Mesendoderm (in vitro differentiated cells): ENCODE measurements around the gene ESYT2.
A peak's percentile ranks its signal among the peaks of the same experiment; 100 is the strongest.

ENCODE experiments used
- DNase-seq: peaks from one replicate; pipeline ENCODE4 v3.0.0; 2013
- H2AK5ac ChIP-seq: 2 replicates; pipeline ENCODE4 v1.6.1; 2013; ENCODE audit warnings: low read length, inconsistent platforms
- H2BK120ac ChIP-seq: 2 replicates; pipeline ENCODE4 v1.6.1; 2013; ENCODE audit warnings: low read depth, mild to moderate bottlenecking, low read length, moderate library complexity, mixed read lengths
- H2BK15ac ChIP-seq: replicated peaks from 2 replicates; pipeline ENCODE4 v1.6.1; 2013; ENCODE audit warnings: low read depth, mild to moderate bottlenecking, moderate library complexity
- H2BK5ac ChIP-seq: 2 replicates; pipeline ENCODE4 v1.6.1; 2013; ENCODE audit warnings: low read length, inconsistent platforms
- H3K18ac ChIP-seq: 2 replicates; pipeline ENCODE4 v1.6.1; 2013; ENCODE audit warnings: mild to moderate bottlenecking, low read length, mixed read lengths
- H3K23ac ChIP-seq: one replicate; pipeline ENCODE4 v1.6.1; 2013; ENCODE audit warnings: low read length
- H3K27ac ChIP-seq: 2 replicates; pipeline ENCODE4 v1.5.1; 2013; ENCODE audit warnings: low read depth, mild to moderate bottlenecking, inconsistent platforms, low read length, moderate library complexity
- H3K27me3 ChIP-seq: 2 replicates; pipeline ENCODE4 v1.6.1; 2013; ENCODE audit warnings: low read length, control low read depth, mild to moderate bottlenecking, inconsistent platforms; ENCODE audit not compliant: insufficient read depth, poor library complexity
- H3K36me3 ChIP-seq: 2 replicates; pipeline ENCODE4 v1.6.1; 2013; ENCODE audit warnings: low read length, inconsistent platforms; ENCODE audit not compliant: control insufficient read depth, insufficient read depth
- H3K4ac ChIP-seq: one replicate; pipeline ENCODE4 v1.6.1; 2013; ENCODE audit warnings: low read depth, mild to moderate bottlenecking, low read length, moderate library complexity
- H3K4me1 ChIP-seq: 2 replicates; pipeline ENCODE4 v1.6.1; 2013; ENCODE audit warnings: low read depth, low read length, inconsistent platforms; ENCODE audit not compliant: control insufficient read depth
- H3K4me2 ChIP-seq: 2 replicates; pipeline ENCODE4 v1.6.1; 2013; ENCODE audit warnings: low read length
- H3K4me3 ChIP-seq: 2 replicates; pipeline ENCODE4 v1.5.1; 2013; ENCODE audit warnings: mild to moderate bottlenecking, low read length
- H3K56ac ChIP-seq: one replicate; pipeline ENCODE4 v1.6.1; 2013; ENCODE audit warnings: low read length
- H3K79me1 ChIP-seq: 2 replicates; pipeline ENCODE4 v1.6.1; 2013; ENCODE audit warnings: low read length, inconsistent platforms
- H3K79me2 ChIP-seq: 2 replicates; pipeline ENCODE4 v1.6.1; 2013; ENCODE audit warnings: mild to moderate bottlenecking, low read length; ENCODE audit not compliant: control insufficient read depth, insufficient read depth
- H3K9ac ChIP-seq: 2 replicates; pipeline ENCODE4 v1.6.1; 2013; ENCODE audit warnings: low read length, inconsistent platforms
- H4K5ac ChIP-seq: one replicate; pipeline ENCODE4 v1.6.1; 2013; ENCODE audit warnings: low read length
- H4K8ac ChIP-seq: one replicate; pipeline ENCODE4 v1.6.1; 2013; ENCODE audit warnings: low read depth, mild to moderate bottlenecking, control low read depth, low read length, moderate library complexity
- WGBS: extraction: QIAGEN DNeasy Blood & Tissue Kit; methylation state at CpG from one replicate; pipeline ENCODE4 v1.1.7; 2013; ENCODE audit warnings: low lambda C conversion rate, missing lambda C conversion rate; ENCODE audit not compliant: insufficient coverage; ENCODE audit errors: extremely low coverage; 5-methylcytosine and 5-hydroxymethylcytosine counted together

Gene ESYT2

GRCh38 chr7:158720112-158720511, 109.2 kb downstream of the ESYT2 start:
- Histone ChIP-seq H3K79me2 (no peaks in the 10 kb centered on the region), H3K9ac (no peak overlapping the region), H3K4me3 (no peak overlapping the region), H3K4me2 (no peak overlapping the region), H2BK5ac (no peak overlapping the region), H2AK5ac (no peak overlapping the region), H2BK15ac (no peak overlapping the region), H3K56ac (no peak overlapping the region), H3K4ac (no peak overlapping the region), H3K4me1 (no peaks in the 10 kb centered on the region), H3K36me3 (no peaks in the 10 kb centered on the region), H4K5ac (no peak overlapping the region), H3K79me1 (no peaks in the 10 kb centered on the region), H3K27me3 (no peaks in the 10 kb centered on the region), H3K23ac (no peak overlapping the region), H4K8ac (no peak overlapping the region), H3K18ac (no peak overlapping the region), H3K27ac (no peak overlapping the region), H2BK120ac (no peak overlapping the region)
- WGBS: 100% methylated on average over 4 of the region's 9 CpGs
- no peak for DNase-seq

GRCh38 chr7:158716802-158717201, 112.5 kb downstream of the ESYT2 start:
- Histone ChIP-seq H3K18ac (no peak overlapping the region), H3K4me1 (no peaks in the 10 kb centered on the region), H2BK15ac (no peak overlapping the region), H3K79me1 (no peaks in the 10 kb centered on the region), H3K27me3 (no peaks in the 10 kb centered on the region), H3K23ac (no peak overlapping the region), H2AK5ac (no peak overlapping the region), H3K79me2 (no peaks in the 10 kb centered on the region), H3K4ac (no peak overlapping the region), H3K27ac (no peak overlapping the region), H2BK120ac (no peak overlapping the region), H3K9ac (no peak overlapping the region), H4K8ac (no peak overlapping the region), H3K36me3 (no peaks in the 10 kb centered on the region), H3K4me3 (no peak overlapping the region), H3K56ac (no peak overlapping the region), H2BK5ac (no peak overlapping the region), H4K5ac (no peak overlapping the region), H3K4me2 (no peak overlapping the region)
- no peak for DNase-seq
- WGBS: no CpG with 5 or more reads among the region's 1 CpG

GRCh38 chr7:158710651-158711102, 118.6 kb downstream of the ESYT2 start:
- H3K79me2 ChIP-seq: no peaks in the 10 kb centered on the region
- no peak overlapping the region for H2AK5ac ChIP-seq
- WGBS: no CpG with 5 or more reads among the region's 7 CpGs
- H2BK5ac ChIP-seq: no peak overlapping the region
- H3K23ac ChIP-seq: no peak overlapping the region
- no peaks in the 10 kb centered on the region for H3K36me3 ChIP-seq
- no peak overlapping the region for H2BK15ac ChIP-seq
- H3K4ac ChIP-seq: no peak overlapping the region
- no peak overlapping the region for H3K4me3 ChIP-seq
- no peak overlapping the region for H4K8ac ChIP-seq
- no peaks in the 10 kb centered on the region for H3K27me3 ChIP-seq
- DNase-seq: no peak
- H3K18ac ChIP-seq: no peak overlapping the region
- no peak overlapping the region for H3K27ac ChIP-seq
- no peaks in the 10 kb centered on the region for H3K4me1 ChIP-seq
- H3K9ac ChIP-seq: no peak overlapping the region
- no peak overlapping the region for H3K56ac ChIP-seq
- no peak overlapping the region for H2BK120ac ChIP-seq
- no peak overlapping the region for H4K5ac ChIP-seq
- H3K79me1 ChIP-seq: no peaks in the 10 kb centered on the region
- H3K4me2 ChIP-seq: no peak overlapping the region

- peak; percentile 26 for DNase-seq
- Histone ChIP-seq H4K5ac (no peak overlapping the region), H3K4me3 (no peak overlapping the region), H3K4ac (no peak overlapping the region), H2AK5ac (no peak overlapping the region), H3K36me3 (no peaks in the 10 kb centered on the region), H3K18ac (no peak overlapping the region), H3K9ac (no peak overlapping the region), H3K79me2 (peaks cover 17% of the 10 kb centered on the region), H2BK15ac (no peak overlapping the region), H3K56ac (no peak overlapping the region), H3K27ac (no peak overlapping the region), H3K79me1 (peaks cover 6% of the 10 kb centered on the region), H3K27me3 (no peaks in the 10 kb centered on the region), H4K8ac (no peak overlapping the region), H2BK5ac (no peak overlapping the region), H3K23ac (no peak overlapping the region), H2BK120ac (no peak overlapping the region), H3K4me2 (no peak overlapping the region), H3K4me1 (peaks cover 7% of the 10 kb centered on the region)
- WGBS: no CpG with 5 or more reads among the region's 4 CpGs
Observed at GRCh38 chr7:158707610-158708009, 121.7 kb downstream of the ESYT2 start.

- Histone ChIP-seq H3K23ac (no peak overlapping the region), H3K56ac (no peak overlapping the region), H4K5ac (no peak overlapping the region), H3K4ac (no peak overlapping the region), H3K79me2 (peaks cover 22% of the 10 kb centered on the region), H2BK5ac (no peak overlapping the region), H3K79me1 (peaks cover 6% of the 10 kb centered on the region), H3K4me1 (peaks cover 7% of the 10 kb centered on the region), H2AK5ac (no peak overlapping the region), H3K9ac (no peak overlapping the region), H3K27ac (no peak overlapping the region), H3K4me2 (no peak overlapping the region), H2BK120ac (no peak overlapping the region), H3K27me3 (no peaks in the 10 kb centered on the region), H3K18ac (no peak overlapping the region), H3K4me3 (no peak overlapping the region), H3K36me3 (no peaks in the 10 kb centered on the region), H4K8ac (no peak overlapping the region), H2BK15ac (no peak overlapping the region)
- no CpG with 5 or more reads among the region's 29 CpGs for WGBS
- DNase-seq: no peak
Observed at GRCh38 chr7:158706710-158707590, 122.4 kb downstream of the ESYT2 start.
